Heart left ventricle (tissue), 16 donors: ENCODE measurements around the gene ENTPD1. TPM values are rescaled to one million over a fixed set of nuclear protein-coding genes. Genes with fewer than 3 reads are reported as not detected.

ENCODE experiments used
- ATAC-seq, 4 donors: fragments of 200-7000 bp; cut with Tn5 transposase; one replicate each; pipeline ENCODE4 v1.9.1; 2020 to 2022; ENCODE audit warnings: moderate library complexity in 4 of 4, mild to moderate bottlenecking in 3 of 4, moderate number of reproducible peaks in 1 of 4
- DNase-seq, 5 donors: peaks; one replicate each; pipeline ENCODE4 v3.0.0-alpha.2; 2020
- H3K27ac ChIP-seq, 12 donors: fragments of 200-600 bp; sonication (generic) in 4 of 12; one replicate each; pipeline versions ENCODE4 v1.5.0 to v1.8.0; 2016 to 2022; ENCODE audit warnings: mild to moderate bottlenecking in 2 of 12
- H3K27me3 ChIP-seq, 9 donors: fragments of 200-600 bp; sonication (generic) in 2 of 9; one replicate each; pipeline versions ENCODE4 v1.5.1 to v1.8.0; 2016 to 2022; ENCODE audit warnings: mild to moderate bottlenecking in 3 of 9
- H3K36me3 ChIP-seq, 9 donors: fragments of 200-600 bp; sonication (generic) in 2 of 9; one replicate each; pipeline versions ENCODE4 v1.5.0 to v1.8.0; 2018 to 2022; ENCODE audit warnings: mild to moderate bottlenecking in 2 of 9
- H3K4me1 ChIP-seq, 12 donors: fragments of 200-600 bp; sonication (generic) in 4 of 12; one replicate each; pipeline versions ENCODE4 v1.5.0 to v1.8.0; 2016 to 2022; ENCODE audit warnings: mild to moderate bottlenecking in 3 of 12
- H3K4me3 ChIP-seq, 12 donors: fragments of 200-600 bp; sonication (generic) in 4 of 12; one replicate each; pipeline versions ENCODE4 v1.5.0 to v1.8.0; 2017 to 2022; ENCODE audit warnings: mild to moderate bottlenecking in 9 of 12, moderate library complexity in 4 of 12
- H3K9me3 ChIP-seq, 12 donors: fragments of 200-600 bp; sonication (generic) in 4 of 12; one replicate each; pipeline versions ENCODE4 v1.5.0 to v1.8.0; 2016 to 2022; ENCODE audit warnings: mild to moderate bottlenecking in 1 of 12
- POLR2A ChIP-seq, 2 donors: fragments of 450-650 bp; IDR thresholded peaks; one replicate each; pipeline ENCODE4 v1.6.1; 2017; ENCODE audit warnings: antibody characterized with exemption in 2 of 2, mild to moderate bottlenecking in 2 of 2, moderate library complexity in 2 of 2
- WGBS, 4 donors: extraction: QIAGEN DNeasy Blood & Tissue Kit in 2 of 4; methylation state at CpG; one replicate each; pipeline versions ENCODE4 v1.1.5 to v1.1.7; 2013 to 2018; 5-methylcytosine and 5-hydroxymethylcytosine counted together
- intact Hi-C, 10 donors: fragments of 100-400 bp; cut with DNase I; formaldehyde crosslinking; loops; one replicate each; pipeline versions ENCODE4 v1.11.1 to v1.14.2; 2022
- long read RNA-seq, 3 donors: library from polyadenylated mRNA; unstranded; transcript quantifications; one replicate each; pipeline ENCODE4 v2.0.0, GENCODE V29; 2020 to 2021
- polyA plus RNA-seq, 2 donors: library from polyadenylated mRNA; stranded (reverse); fragments of 200-250 nt; gene quantifications; one replicate each; pipeline ENCODE4 v1.2.3, GENCODE V29; 2013
- total RNA-seq, 9 donors: library from RNA; depleted of rRNA in 2 of 9; stranded (reverse); fragments of >200 nt in 2 of 9; fragmentation: NEBNext Ultra II Directional in 3 of 9; extraction: Animal tissue kit (Norgen Biotek cat#: 25700) in 3 of 9; gene quantifications; one replicate each; pipeline versions ENCODE4 v1.1.0 to v1.2.4, GENCODE V29; 2016 to 2023
- TF ChIP-seq, protein P1 (sequence below), 12 donors: fragments of 200-600 bp; sonication (generic) in 4 of 12; IDR thresholded peaks; one replicate each; pipeline versions ENCODE4 v1.5.0 to v1.8.0; 2018 to 2022; ENCODE audit warnings: antibody characterized with exemption in 12 of 12, mild to moderate bottlenecking in 5 of 12
- donor health status: ischemic (EF 13 %, LVEDD 7.1; RV severe dilation, severe dysfunction).
- donor health status: healthy with polysubstance abuse.
- donor health status: DM: no; HTN: yes; CAD: no.
- donor health status: DM: no; HTN: no; CAD: no.
- donor health status: ischemic (EF 25% LVEDD 6.9; RV normal size, moderate dysfunction).
- donor health status: ischemic (EF 25% LVEDD 5.7; RV mildly dilated, moderate dysfunction).
- donor health status: healthy.
- donor health status: DM: yes; HTN: yes; CAD: no.
- donor health status: ischemic (EF 35%, LVEDD 5.7; RV mildly dilated, moderate dysfunction).
- donor health status: nonischemic (EF 11% LVEDD 7.7; RV severe dilation, severe dysfunction).
- donor health status: DM: yes; HTN: yes; CAD: no.
- donor health status: PGD.
- donor health status: ischemic (EF 29% LVEDD 5.4; RV normal size, mild dysfunction).
- donor health status: nonischemic (EF 23%, LVEDD 6.1; RV moderate dilation, normal function).

ENTPD1 gene
- total RNA-seq (10 to 100 TPM in 3 of 9 donors, 1 to 10 TPM in 6; 4.8 to 23.2 (median 8.1) TPM), polyA plus RNA-seq (1 to 10 TPM; 3.3 to 4.1 TPM)
- long read RNA-seq, donor 1, transcript ENTPD1-201 (10 exons, 2,035 nt): major isoform, 5 of 7 reads
- long read RNA-seq, donor 1, partial matches to known transcripts: 0 of 7 reads
- long read RNA-seq, donor 1, other reads (novel, unspliced or antisense): 2 of 7 reads
- long read RNA-seq, donor 2, transcript ENTPD1-201 (10 exons, 2,035 nt): major isoform, 9 of 13 reads
- long read RNA-seq, donor 2, partial matches to known transcripts: 0 of 13 reads
- long read RNA-seq, donor 2, other reads (novel, unspliced or antisense): 4 of 13 reads
- long read RNA-seq, donor 3, transcript ENTPD1-201 (10 exons, 2,035 nt): major isoform, 5 of 9 reads
- long read RNA-seq, donor 3, partial matches to known transcripts: 0 of 9 reads
- long read RNA-seq, donor 3, other reads (novel, unspliced or antisense): 2 of 9 reads

DNA sequence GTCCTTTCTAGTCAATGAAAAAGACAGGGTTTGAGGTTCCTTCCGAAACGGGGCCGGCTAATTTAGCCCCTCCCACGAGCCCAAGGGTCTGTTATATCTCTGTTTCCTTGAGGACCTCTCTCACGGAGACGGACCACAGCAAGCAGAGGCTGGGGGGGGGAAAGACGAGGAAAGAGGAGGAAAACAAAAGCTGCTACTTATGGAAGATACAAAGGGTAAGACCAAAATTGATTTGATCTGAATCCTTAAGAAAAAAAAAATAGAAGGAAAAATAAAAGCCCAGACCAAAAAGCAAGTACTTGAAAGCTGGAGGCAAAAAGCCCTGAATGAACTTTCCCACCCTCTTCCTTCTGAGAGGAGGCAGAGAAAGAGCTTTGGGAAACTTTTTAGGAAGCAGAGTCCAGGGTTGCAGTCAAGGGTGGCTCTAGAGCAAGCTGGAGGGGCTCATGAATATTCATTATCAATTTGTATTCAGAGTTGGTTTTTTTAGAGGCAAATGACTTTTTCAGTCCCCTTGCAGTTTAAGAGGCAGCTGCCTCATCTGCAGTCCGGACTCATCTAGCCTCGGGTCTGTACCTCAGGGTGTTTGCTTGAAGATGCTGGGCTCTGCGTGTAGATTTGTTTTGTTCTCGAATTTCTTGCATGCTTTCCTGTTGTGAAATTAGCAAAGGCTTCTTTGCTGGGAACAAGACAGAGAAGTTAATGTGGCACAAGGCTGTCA lies at the start of gene ENTPD1:
Gene ENTPD1, plus strand, starts transcription at position 123 of the 721 bp plus-strand sequence. Its CDS starts 77 bp downstream, at position 200.
- ATAC-seq (peak; percentile 44 to 60 (median 44)), DNase-seq (peak in 1 of 5 donors; percentile 25)
- no peaks in the 10 kb centered on the region for H3K9me3 ChIP-seq
- H3K27me3 ChIP-seq: no peaks in the 10 kb centered on the region
- 1 to 4% (median 3%) methylated on average over 11 of the region's 11 CpGs for WGBS, 4 donors
- peak within 1 kb of the TSS in 11 of 12 donors; percentile 11 to 63 (median 49) for H3K4me3 ChIP-seq
- H3K4me1 ChIP-seq: peaks cover 0 to 35% (median 1%) of the 10 kb centered on the region in 12 donors
- no peaks in the 10 kb centered on the region for H3K36me3 ChIP-seq
- peak within 1 kb of the TSS; percentile 9 to 83 (median 66) for H3K27ac ChIP-seq
- intact Hi-C loops: loop anchor here in 2 of 10 donors (5.0 kb wide), 2 partner anchors 36 to 86 kb away; no protein-coding TSS in a partner anchor
- TF ChIP-seq POLR2A (IDR thresholded peaks at IDR 0.05): no peak
- TF ChIP-seq, protein P1, sequence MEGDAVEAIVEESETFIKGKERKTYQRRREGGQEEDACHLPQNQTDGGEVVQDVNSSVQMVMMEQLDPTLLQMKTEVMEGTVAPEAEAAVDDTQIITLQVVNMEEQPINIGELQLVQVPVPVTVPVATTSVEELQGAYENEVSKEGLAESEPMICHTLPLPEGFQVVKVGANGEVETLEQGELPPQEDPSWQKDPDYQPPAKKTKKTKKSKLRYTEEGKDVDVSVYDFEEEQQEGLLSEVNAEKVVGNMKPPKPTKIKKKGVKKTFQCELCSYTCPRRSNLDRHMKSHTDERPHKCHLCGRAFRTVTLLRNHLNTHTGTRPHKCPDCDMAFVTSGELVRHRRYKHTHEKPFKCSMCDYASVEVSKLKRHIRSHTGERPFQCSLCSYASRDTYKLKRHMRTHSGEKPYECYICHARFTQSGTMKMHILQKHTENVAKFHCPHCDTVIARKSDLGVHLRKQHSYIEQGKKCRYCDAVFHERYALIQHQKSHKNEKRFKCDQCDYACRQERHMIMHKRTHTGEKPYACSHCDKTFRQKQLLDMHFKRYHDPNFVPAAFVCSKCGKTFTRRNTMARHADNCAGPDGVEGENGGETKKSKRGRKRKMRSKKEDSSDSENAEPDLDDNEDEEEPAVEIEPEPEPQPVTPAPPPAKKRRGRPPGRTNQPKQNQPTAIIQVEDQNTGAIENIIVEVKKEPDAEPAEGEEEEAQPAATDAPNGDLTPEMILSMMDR (IDR thresholded peaks at IDR 0.05): no peak

DNA sequence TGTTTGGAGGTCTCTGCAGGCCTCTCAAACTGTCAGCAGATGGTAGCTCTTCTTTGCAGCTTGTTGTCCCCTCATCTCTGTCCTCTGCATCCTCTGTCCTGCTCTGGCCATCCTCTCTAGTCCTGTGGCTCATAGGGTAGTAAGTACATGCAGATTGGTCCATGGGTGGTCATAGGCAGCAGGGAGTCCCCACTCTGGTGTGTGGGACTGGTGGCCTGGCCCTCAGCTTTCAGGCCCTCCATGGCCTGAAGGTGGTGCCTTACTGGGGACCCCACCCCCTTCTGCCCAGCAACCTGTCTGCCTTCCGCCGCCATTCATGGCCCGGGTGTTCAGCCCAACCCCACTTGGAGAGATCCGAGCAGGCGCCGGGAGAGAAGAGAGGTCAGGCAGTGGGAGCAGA lies 49.4 kb upstream of the ENTPD1 start:
- no peak for ATAC-seq
- Histone ChIP-seq H3K36me3 (no peaks in the 10 kb centered on the region), H3K9me3 (no peaks in the 10 kb centered on the region), H3K27me3 (no peaks in the 10 kb centered on the region), H3K27ac (no peak overlapping the region), H3K4me1 (no peaks in the 10 kb centered on the region), H3K4me3 (no peak overlapping the region)
- 48 to 50% (median 49%) methylated on average over 6 of the region's 6 CpGs for WGBS, 4 donors
- DNase-seq: no peak
- TF ChIP-seq POLR2A (IDR thresholded peaks at IDR 0.05): no peak
- TF ChIP-seq, protein P1 (IDR thresholded peaks at IDR 0.05): no peak
- intact Hi-C loops: no loop called here

DNA sequence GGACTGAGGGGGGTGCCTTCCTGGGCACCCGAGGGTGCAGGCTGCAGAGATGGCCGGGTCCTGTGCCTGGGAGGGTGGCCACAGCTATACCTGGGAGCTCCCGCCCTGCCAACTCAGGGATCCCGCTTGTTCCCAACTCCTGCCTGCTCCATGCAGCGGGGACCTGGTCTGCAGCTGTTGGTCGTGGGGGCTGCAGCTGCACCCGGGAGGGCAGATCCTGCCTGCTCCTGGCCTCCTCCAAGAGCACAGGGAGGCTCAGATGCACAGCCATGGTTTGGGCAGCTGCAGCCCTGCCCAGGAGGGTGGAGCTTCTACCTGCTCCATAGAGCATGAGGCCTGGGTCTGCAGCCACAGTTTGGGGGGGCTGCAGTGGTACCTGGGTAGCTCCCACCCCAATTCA lies 49.0 kb upstream of the ENTPD1 start:
- H3K36me3 ChIP-seq: no peaks in the 10 kb centered on the region
- H3K27ac ChIP-seq: no peak overlapping the region
- no peak for TF ChIP-seq POLR2A (IDR thresholded peaks at IDR 0.05)
- TF ChIP-seq, protein P1 (IDR thresholded peaks at IDR 0.05): no peak
- WGBS, 4 donors: 73 to 89% (median 88%) methylated on average over 3 to 7 of the region's 7 CpGs
- H3K4me1 ChIP-seq: no peaks in the 10 kb centered on the region
- ATAC-seq (no peak), DNase-seq (no peak)
- intact Hi-C loops: no loop called here
- H3K9me3 ChIP-seq: no peaks in the 10 kb centered on the region
- no peak overlapping the region for H3K4me3 ChIP-seq
- no peaks in the 10 kb centered on the region for H3K27me3 ChIP-seq

DNA sequence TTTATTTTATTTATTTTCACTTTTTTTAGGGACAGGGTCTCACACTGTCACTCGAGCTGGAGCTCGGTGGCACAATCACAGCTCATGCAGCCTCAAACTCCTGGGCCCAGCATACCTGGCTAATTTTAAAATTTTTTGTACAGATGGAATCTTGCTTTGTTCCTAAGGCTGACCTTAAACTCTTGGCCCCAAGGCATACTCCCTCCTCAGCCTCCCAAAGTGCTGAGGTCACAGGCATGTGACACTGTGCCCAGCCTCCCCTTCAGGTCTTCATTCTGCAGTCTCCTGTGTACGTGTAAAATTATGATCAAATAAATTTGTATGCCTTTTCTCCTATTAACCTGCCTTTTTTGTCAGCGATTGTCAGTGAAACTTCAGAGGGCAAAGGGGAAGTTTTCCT lies 44.5 kb upstream of the ENTPD1 start:
- no peak for ATAC-seq

More for the DNA sequence above, 44.5 kb upstream of the ENTPD1 start:
- Histone ChIP-seq H3K4me3 (no peak overlapping the region), H3K9me3 (no peaks in the 10 kb centered on the region), H3K4me1 (peaks cover 0 to 13% (median 0%) of the 10 kb centered on the region in 12 donors), H3K36me3 (no peaks in the 10 kb centered on the region), H3K27me3 (no peaks in the 10 kb centered on the region), H3K27ac (no peak overlapping the region)
- 82 to 95% (median 94%) methylated on average over 4 of the region's 4 CpGs for WGBS, 4 donors
- no peak for DNase-seq
- TF ChIP-seq POLR2A (IDR thresholded peaks at IDR 0.05): no peak
- TF ChIP-seq, protein P1 (IDR thresholded peaks at IDR 0.05): no peak
- intact Hi-C loops: no loop called here
